ENCODE measurements around the gene TAPT1. TPM values are rescaled to one million over a fixed set of nuclear protein-coding genes. Genes with fewer than 3 reads are reported as not detected.

The TAPT1 gene
- total RNA-seq, 6 experiments from 2014 or later = 10.8 to 57.3 (median 40.1) TPM

GRCh38 chr4:16217300-16218051 lies 8.8 kb downstream of the TAPT1 start:
- no peaks in the 10 kb centered on the region for H3K9me3 ChIP-seq
- peaks cover 0 to 33% (median 14%) of the 10 kb centered on the region in 4 donors for H3K4me1 ChIP-seq
- whole genome bisulfite sequencing (ENCODE audit: insufficient coverage, low coverage, low lambda C conversion rate, missing lambda C conversion rate) = 62% methylated on average over 5 of the region's 6 CpGs
- H3K4me3 ChIP-seq = no peak overlapping the region
- ATAC-seq (no peak), DNase-seq (no peak)
- no peak overlapping the region for H3K27ac ChIP-seq
- no peaks in the 10 kb centered on the region for H3K27me3 ChIP-seq
- TF ChIP-seq POLR2A (IDR thresholded peaks at IDR 0.05) (no peak), CTCF (IDR thresholded peaks at IDR 0.05) (no peak)
- H3K36me3 ChIP-seq = peaks cover 0 to 4% (median 0%) of the 10 kb centered on the region in 4 donors
- intact Hi-C loops (cut with DNase I) = no loop called here

GRCh38 chr4:16213121-16213520 lies 13.2 kb downstream of the TAPT1 start:
- Histone ChIP-seq H3K27me3 (no peaks in the 10 kb centered on the region), H3K4me1 (peaks cover 0 to 12% (median 5%) of the 10 kb centered on the region in 4 donors), H3K9me3 (no peaks in the 10 kb centered on the region), H3K27ac (no peak overlapping the region), H3K4me3 (no peak overlapping the region), H3K36me3 (peaks cover 0 to 4% (median 0%) of the 10 kb centered on the region in 4 donors)
- ATAC-seq (no peak), DNase-seq (no peak)
- WGBS (ENCODE audit: insufficient coverage, low coverage, low lambda C conversion rate, missing lambda C conversion rate) = 79% methylated on average over 2 of the region's 2 CpGs
- no peak for TF ChIP-seq CTCF (IDR thresholded peaks at IDR 0.05)
- TF ChIP-seq POLR2A (IDR thresholded peaks at IDR 0.05) = no peak
- intact Hi-C loops (cut with DNase I) = no loop called here

- TF ChIP-seq POLR2A (IDR thresholded peaks at IDR 0.05) = no peak
- no peak for TF ChIP-seq CTCF (IDR thresholded peaks at IDR 0.05)
- ATAC-seq (peak in 2 of 4 donors; percentile 31 to 46), DNase-seq (no peak)
- 88% methylated on average over 3 of the region's 3 CpGs for WGBS (ENCODE audit: insufficient coverage, low coverage, low lambda C conversion rate, missing lambda C conversion rate)
- no peak overlapping the region for H3K4me3 ChIP-seq
- no peaks in the 10 kb centered on the region for H3K27me3 ChIP-seq
- no peak overlapping the region for H3K27ac ChIP-seq
- peaks cover 0 to 4% (median 0%) of the 10 kb centered on the region in 4 donors for H3K36me3 ChIP-seq
- intact Hi-C loops (cut with DNase I) = no loop called here
- peaks cover 0 to 12% (median 5%) of the 10 kb centered on the region in 4 donors for H3K4me1 ChIP-seq
- H3K9me3 ChIP-seq = no peaks in the 10 kb centered on the region
These were observed 14.0 kb downstream of the TAPT1 start for GRCh38 chr4:16212138-16212782.

GRCh38 chr4:16207409-16207808 lies 18.9 kb downstream of the TAPT1 start:
- 92% methylated on average over 1 of the region's 1 CpG for WGBS (ENCODE audit: insufficient coverage, low coverage, low lambda C conversion rate, missing lambda C conversion rate)
- Histone ChIP-seq H3K36me3 (no peaks in the 10 kb centered on the region), H3K4me3 (no peak overlapping the region), H3K4me1 (peaks cover 0 to 5% (median 0%) of the 10 kb centered on the region in 4 donors), H3K27me3 (no peaks in the 10 kb centered on the region), H3K9me3 (no peaks in the 10 kb centered on the region), H3K27ac (no peak overlapping the region)
- no peak for ATAC-seq
- TF ChIP-seq CTCF (IDR thresholded peaks at IDR 0.05) = no peak
- intact Hi-C loops (cut with DNase I) = loop anchor here in 1 of 2 donors (10.0 kb wide), 2 partner anchors 57 to 183 kb away; no protein-coding TSS in a partner anchor
- no peak for DNase-seq
